HG02798 (cell line): Measurements from ENCODE around the gene F12.

Experiments
- ATAC-seq: cut with Tn5 transposase; IDR thresholded peaks from one replicate; pipeline ENCODE4 v1.9.1; 2021; ENCODE audit warnings: mild to moderate bottlenecking; ENCODE audit not compliant: unreplicated experiment, poor library complexity

The F12 gene

DNA sequence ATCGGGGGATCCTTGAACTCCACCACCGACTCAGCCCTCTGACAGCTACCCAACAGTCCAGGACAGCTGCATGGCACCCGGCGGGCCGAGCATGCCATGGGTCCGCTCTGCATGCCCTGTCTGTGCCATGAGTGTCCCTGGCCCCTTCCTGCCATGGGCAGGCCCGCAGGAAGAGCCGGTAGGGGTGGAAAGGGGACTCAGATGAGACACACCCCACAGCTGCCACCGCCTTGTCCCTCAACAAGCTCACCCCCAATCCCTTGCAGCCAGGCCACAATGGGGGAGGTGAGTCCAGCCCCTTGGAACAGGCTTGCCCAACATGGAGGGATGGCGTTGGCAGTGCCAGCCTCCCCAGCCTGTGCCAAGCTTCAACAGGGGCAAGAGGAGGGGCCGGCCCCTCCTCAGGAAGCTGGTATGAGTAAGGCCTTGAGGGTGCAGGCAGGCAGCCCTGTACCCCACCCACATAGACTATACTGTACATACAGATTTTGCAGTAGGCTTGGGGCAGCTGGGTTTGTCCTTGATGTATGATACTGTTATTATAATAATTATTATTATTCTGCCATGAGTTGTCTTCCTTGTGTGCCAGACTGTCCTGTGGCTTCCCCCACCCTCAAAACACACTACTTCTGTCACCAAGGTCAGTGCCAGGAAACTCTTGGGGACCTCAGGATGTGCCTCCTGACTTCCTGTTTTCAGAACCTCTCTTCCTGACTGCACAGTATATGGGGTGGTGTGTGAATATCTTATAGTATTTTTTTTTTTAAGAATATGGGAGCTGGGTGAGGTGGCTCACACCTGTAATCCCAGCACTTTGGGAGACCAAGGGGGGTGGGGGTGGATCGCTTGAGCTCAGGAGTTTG lies 37.1 kb downstream of the F12 start:
- no peak for ATAC-seq

DNA sequence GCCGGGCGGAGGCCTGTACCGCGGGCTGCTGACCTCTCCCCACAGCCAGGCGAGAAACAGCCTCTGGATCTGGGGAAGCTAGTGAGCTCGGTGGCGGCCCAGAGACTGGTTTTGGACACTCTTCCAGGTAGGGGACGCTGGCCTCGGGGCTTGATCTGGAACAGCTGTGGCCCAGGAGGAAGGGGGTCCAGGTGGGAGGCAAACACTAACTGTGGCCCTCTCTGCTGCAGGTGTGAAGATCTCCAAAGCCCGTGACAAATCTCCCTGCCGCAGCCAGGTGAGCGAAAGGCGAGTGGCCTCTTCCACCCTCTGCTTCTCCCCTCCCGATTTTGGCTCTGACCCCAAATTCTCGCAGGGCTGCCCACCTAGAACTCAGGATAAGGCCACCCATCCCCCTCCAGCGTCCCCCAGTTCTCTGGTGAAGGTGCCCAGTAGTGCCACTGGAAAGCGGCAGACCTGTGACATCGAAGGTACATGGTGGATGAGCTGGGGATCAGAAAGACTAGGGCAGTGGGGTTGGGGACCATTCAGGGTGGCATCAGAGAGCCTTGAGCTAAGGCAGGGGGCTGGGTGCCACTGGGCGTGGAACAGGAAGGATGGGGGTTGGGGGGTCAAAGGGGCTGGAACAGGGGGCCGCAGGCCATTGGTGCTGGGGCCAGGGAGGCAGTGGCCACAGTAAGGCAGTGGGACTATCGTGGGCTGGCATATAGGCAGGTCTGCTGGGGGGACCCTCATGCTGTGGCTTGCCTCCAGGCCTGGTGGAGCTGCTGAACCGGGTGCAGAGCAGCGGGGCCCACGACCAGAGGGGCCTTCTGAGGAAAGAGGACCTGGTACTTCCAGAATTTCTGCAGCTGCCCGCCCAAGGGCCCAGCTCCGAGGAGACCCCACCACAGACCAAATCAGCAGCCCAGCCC lies 38.0 kb downstream of the F12 start:
- no peak for ATAC-seq

DNA sequence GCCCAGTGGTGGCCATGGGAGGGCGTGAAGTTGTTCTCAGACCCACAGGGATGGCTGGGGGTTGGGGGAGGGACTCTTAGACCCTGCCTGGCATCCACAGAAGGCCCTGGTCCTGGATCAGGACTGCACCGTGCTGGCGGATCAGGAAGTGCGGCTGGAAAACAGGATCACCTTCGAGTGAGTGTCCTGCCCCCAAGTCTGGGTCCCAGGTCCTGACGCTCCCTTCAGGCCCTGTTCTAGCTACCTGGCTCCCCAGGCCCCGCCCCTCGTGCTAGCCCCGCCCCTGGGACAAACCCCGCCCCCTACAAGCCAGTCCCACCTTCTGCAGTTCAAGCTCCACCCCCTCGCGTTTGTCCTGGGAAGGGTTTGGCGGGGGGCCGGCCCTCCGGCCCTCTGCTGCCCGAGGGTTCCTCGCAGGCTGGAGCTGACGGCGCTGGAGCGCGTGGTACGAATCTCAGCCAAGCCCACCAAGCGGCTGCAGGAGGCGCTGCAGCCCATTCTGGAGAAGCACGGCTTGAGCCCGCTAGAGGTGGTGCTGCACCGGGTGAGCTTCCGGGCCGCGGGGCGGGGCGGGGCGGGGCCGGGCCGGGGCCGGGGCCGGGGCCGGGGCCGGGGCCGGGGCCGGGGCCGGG lies 38.8 kb downstream of the F12 start:
- peak; percentile 68 for ATAC-seq

DNA sequence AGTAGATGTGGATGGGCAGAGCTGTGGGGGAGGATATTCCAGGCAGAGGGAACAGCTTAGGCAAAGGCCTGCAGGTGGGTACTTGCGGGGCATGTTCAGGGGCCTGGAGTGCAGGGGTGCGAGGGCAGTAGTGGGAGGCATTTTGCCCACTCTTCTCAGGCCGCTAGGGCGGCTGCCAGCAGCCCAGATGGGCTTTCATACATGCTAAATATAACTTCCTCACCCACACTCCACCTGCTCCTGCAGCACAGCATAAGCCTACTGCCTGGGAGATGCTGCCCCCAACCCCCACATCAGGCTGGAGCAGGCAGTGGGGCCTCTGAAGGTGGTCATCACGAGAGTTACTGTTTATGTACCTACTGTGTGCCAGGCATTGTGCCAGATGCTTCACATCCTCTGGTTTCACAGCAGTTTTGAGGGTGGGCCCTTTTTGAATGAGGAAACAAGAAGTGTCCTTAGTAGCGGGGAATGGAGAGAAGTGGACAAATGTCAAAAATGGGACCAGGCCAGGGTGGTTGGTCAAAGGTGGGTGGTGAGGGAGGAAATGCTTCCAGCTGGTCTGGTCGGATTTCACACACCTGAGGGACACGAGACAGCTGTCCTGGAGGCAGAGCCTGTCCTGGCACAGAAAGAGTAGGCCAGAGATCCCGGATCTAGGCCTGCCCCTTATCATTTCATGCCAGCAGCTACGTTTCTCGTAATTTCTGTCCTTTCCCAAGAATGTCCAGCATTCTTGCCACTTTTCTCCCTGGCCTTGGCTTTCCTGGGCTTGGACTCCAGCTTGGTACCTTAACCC lies 39.5 kb downstream of the F12 start:
- ATAC-seq, result no peak

- ATAC-seq, result no peak
Measured at GRCh38 chr5:177368869-177369644, 40.3 kb downstream of the F12 start.

DNA sequence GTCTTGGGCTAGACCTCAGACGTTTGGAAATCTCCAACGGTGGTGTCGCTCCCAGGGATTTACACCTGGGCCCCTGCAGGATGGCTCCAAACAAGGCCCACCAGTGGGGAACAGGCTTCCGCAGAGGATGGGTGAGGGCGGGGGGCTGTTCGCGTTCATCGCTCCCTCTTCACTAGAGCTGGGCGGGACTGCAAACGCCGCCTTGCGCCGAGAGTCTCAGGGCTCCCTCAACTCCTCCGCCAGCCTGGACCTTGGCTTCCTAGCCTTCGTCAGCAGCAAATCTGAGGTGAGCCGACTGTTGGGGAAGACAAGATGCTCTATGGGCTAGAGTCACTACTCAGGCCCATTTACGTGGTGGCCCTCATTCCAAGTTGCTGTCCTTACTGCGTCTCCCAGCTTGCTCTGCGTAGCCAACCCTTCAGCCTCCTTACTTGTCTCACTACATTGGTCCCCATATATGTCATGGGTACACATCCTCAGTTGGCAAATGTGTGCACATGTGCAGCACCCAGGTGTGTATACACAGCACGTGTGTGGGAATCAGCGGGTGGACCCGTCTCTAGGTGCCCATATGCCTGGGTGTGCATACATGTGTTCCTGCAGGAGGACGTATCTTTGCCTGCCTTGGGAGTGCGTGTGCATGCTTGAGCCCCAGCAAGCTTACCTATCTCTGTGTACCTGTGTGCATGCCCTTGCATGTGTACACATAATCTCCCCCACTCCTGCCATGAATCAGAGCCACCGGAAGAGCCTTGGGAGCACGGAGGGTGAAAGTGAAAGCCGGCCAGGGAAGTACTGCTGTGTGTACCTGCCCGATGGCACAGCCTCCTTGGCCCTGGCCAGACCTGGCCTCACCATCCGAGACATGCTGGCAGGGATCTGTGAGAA lies 41.1 kb downstream of the F12 start:
- no peak for ATAC-seq

DNA sequence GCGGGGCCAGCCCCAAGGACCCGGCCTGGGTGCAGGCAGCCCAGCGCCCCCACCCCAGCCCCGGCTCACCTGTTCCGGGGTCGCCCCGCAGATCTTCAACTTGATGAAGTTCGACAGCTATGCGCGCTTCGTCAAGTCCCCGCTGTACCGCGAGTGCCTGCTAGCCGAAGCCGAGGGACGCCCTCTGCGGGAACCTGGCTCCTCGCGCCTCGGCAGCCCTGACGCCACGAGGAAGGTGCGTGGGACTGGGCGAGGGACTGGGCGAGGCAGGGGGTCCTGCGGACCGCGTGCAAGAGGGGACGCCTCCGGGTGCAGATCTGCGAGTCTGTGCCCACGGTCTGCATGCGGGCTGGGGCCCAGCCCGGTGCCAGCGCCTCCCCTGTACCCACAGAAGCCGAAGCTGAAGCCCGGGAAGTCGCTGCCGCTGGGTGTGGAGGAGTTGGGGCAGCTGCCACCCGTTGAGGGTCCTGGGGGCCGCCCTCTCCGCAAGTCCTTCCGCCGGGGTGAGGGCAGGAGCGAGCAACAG lies 42.0 kb downstream of the F12 start:
- no peak for ATAC-seq

- no peak for ATAC-seq
Measured at GRCh38 chr5:177366528-177367322, 42.6 kb downstream of the F12 start.

GRCh38 chr5:177365845-177366527 lies 43.4 kb downstream of the F12 start:
- no peak for ATAC-seq

- ATAC-seq, result no peak
Measured at GRCh38 chr5:177364159-177364962, 45.0 kb downstream of the F12 start.

GRCh38 chr5:177363565-177363964 lies 45.8 kb downstream of the F12 start:
- ATAC-seq, result no peak

DNA sequence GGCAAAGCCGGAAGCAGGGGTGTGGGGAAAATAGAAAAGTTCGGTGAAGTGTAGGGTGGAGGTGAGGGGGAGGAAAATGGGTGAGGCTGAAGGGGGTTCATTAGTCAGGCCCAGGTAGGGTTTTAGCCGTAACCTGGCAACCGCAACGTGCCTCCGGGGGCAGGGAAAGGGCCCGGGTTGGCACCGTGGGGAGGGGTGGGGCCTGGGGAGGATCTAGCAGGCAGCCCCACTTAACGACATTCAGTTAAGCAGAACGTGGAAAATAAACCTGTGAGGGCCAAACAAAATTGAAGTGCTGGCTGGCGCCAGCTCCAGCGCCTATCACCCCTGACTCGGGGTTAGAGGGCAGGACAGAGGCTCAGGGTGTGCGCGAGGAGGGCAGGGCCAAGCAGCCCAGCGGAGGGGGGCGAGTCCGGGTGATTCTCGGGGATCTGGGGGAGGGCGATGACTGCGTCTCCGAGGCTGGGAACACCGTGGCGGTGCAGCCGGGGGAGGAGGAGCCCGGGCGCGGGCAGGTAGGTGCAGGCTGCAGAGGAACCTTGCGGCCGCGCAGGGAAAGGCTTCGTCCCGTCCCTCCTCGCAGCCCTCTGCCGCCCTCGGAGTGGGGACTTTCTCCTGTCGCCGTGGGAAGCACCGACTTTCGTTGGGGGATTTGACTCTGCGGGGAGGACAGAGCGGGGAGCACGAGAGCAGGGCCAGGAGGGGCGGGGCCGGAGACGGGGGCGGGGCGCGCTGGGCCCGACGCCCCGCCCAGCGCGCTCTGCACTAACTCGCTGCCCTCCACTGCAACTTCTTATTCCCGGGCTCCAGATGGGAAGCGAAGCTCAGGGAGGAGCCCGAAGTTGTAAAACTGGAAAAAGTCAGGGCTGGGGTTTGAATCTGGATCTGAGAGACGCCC lies 46.5 kb downstream of the F12 start:
- peak; percentile 43 for ATAC-seq

DNA sequence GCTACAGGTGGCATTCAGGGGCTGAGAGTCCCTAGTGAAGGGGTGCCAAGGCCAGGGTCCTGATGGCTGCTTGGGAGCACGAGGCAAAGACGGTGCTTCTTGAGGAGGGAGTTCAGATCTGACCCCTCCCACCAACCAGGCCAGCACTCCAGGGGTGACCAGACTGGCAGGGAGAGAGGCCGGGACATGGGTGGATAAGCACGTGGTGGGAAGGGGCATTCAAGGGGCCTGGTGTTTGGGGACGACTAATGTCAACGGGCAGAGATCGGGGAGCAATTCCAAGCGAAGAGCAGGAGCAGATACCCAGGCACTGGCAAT lies 47.1 kb downstream of the F12 start:
- ATAC-seq, result no peak

- no peak for ATAC-seq
Measured at GRCh38 chr5:177361418-177362291, 47.7 kb downstream of the F12 start.
